GM10248 (cell line): Measurements from ENCODE around the gene AP4M1.

Source experiments
- CTCF ChIA-PET: fragments of 300-600 bp; sonication (Branson Sonifier 250); formaldehyde crosslinking; extraction: SDS; loops from one replicate; lab custom pipeline; 2021; ENCODE audit warnings: antibody characterized with exemption; lab: Yijun Ruan, JAX
- POLR2A ChIA-PET: fragments of 350-650 bp; sonication (Branson Sonifier 250); formaldehyde crosslinking; extraction: SDS; loops from one replicate; lab custom pipeline; 2020; ENCODE audit warnings: antibody characterized with exemption; lab: Yijun Ruan, JAX
- DNase-seq: peaks from one replicate; pipeline ENCODE4 v3.0.0; 2012; ENCODE audit errors: extremely low spot score
- TF ChIP-seq, protein P1 (sequence below): IDR thresholded peaks from 2 replicates; pipeline ENCODE4 v1.5.1; 2012; ENCODE audit warnings: mild to moderate bottlenecking, low read depth; ENCODE audit errors: extremely low read depth, missing control alignments, control extremely low read depth

The AP4M1 gene

DNA sequence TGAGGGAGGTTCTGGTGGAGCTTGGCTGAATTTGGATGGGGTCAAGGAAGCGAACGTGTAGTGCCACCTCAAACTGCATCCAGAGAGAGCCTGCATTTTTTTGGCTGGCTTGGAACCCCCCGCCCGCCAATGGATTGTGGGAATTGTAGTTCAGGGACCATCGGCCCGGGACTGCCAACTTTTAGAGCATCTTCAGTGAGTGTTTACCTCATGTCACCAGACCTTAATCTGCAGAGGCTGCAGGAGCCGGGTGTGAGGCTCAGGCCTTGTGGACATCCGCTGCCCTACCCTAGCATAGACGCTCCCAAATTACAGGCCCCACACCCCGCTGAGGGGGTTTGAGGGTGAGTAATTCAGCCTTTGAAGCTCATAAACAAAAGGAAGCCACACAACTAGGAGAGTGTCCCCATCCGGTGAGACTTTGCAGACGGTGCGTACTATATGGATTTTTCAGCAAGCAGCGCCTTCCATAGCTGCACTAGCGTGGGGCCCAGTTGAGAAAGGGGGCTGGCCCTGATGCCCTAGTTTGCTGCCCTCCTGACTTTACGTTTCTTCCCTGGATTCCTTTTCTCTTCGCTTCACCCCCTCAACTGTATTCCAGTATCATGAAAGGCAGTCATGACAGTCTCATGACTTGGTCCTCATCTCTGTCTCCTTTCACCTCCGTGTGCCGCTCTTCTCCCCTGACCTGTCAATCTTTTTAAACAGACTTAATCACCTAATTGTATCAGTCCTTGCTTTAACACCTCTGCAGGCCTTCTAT is 18.7 kb downstream of the AP4M1 start:
- ChIA-PET POLR2A (no interaction called here), CTCF (interaction anchor here (6.3 kb wide), 1 partner anchor 12 kb away, joined by 53 read pairs; no protein-coding TSS in a partner anchor)
- TF ChIP-seq, protein P1, sequence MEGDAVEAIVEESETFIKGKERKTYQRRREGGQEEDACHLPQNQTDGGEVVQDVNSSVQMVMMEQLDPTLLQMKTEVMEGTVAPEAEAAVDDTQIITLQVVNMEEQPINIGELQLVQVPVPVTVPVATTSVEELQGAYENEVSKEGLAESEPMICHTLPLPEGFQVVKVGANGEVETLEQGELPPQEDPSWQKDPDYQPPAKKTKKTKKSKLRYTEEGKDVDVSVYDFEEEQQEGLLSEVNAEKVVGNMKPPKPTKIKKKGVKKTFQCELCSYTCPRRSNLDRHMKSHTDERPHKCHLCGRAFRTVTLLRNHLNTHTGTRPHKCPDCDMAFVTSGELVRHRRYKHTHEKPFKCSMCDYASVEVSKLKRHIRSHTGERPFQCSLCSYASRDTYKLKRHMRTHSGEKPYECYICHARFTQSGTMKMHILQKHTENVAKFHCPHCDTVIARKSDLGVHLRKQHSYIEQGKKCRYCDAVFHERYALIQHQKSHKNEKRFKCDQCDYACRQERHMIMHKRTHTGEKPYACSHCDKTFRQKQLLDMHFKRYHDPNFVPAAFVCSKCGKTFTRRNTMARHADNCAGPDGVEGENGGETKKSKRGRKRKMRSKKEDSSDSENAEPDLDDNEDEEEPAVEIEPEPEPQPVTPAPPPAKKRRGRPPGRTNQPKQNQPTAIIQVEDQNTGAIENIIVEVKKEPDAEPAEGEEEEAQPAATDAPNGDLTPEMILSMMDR = no peak
- no peak for DNase-seq

GRCh38 chr7:100120733-100121036 is 19.2 kb downstream of the AP4M1 start:
- CTCF ChIA-PET = interaction anchor here (6.3 kb wide), 1 partner anchor 12 kb away, joined by 53 read pairs; no protein-coding TSS in a partner anchor
- TF ChIP-seq, protein P1 = no peak
- no peak for DNase-seq
- POLR2A ChIA-PET = no interaction called here

GRCh38 chr7:100122067-100122466 is 20.6 kb downstream of the AP4M1 start:
- POLR2A ChIA-PET = no interaction called here
- CTCF ChIA-PET = interaction anchor here (0.7 to 6.3 kb wide), 2 partner anchors 10 to 100 kb away, joined by 3 to 53 read pairs; no protein-coding TSS in a partner anchor

DNA sequence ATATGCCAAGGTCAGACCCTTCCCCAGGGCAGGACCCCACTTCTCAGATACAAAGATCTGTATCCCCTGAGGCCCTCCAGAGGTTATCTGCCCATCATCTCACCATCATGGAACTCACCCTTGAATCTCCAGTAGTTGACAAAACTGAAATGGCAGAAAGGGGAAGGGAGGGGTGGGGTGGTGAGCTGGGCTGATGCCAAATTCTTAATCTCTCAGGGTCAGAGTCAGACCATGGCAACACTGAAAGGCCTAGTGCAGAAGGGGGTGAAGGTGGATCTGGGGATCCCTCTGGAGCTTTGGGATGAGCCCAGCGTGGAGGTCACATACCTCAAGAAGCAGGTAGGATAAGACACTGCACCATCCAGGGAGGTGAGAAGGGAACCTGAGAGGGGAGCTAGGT is 21.1 kb downstream of the AP4M1 start:
- ChIA-PET POLR2A (no interaction called here), CTCF (interaction anchor here (0.7 to 6.3 kb wide), 3 partner anchors 10 to 100 kb away, joined by 3 to 53 read pairs (median 3); no protein-coding TSS in a partner anchor)
- TF ChIP-seq, protein P1 = no peak
- no peak for DNase-seq

More at GRCh38 chr7:100122067-100122466, 20.6 kb downstream of the AP4M1 start:
- TF ChIP-seq, protein P1 = no peak
- DNase-seq = no peak

DNA sequence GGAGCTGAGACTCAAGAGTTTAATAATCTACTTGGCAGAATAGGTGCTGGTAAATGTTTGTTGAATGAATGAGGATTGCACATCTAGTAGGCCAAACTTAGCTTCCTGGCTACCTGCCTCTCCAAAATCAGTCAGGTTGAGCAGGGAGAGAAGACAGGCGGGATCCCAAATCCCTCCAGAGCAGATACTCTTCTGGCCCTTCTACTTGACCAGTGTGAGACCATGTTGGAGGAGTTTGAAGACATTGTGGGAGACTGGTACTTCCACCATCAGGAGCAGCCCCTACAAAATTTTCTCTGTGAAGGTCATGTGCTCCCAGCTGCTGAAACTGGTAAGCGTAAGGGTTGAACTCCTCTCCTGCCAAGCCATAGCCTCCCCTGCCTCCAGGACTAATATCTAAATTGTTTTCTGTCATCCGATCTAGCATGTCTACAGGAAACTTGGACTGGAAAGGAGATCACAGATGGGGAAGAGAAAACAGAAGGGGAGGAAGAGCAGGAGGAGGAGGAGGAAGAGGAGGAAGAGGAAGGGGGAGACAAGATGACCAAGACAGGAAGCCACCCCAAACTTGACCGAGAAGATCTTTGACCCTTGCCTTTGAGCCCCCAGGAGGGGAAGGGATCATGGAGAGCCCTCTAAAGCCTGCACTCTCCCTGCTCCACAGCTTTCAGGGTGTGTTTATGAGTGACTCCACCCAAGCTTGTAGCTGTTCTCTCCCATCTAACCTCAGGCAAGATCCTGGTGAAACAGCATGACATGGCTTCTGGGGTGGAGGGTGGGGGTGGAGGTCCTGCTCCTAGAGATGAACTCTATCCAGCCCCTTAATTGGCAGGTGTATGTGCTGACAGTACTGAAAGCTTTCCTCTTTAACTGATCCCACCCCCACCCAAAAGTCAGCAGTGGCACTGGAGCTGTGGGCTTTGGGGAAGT is 23.1 kb downstream of the AP4M1 start:
- ChIA-PET POLR2A (interaction anchor here (0.5 to 1.2 kb wide), 2 partner anchors 19 to 22 kb away, joined by 4 read pairs; no protein-coding TSS in a partner anchor), CTCF (interaction anchor here (0.6 to 6.3 kb wide), 11 partner anchors 8 to 345 kb away, joined by 3 to 53 read pairs (median 3); partner anchors contain the start of genes AP4M1, LAMTOR4 and MCM7)
- DNase-seq = no peak
- TF ChIP-seq, protein P1 = no peak
